HEK293 (cell line): Measurements from ENCODE around the gene CAV2.
A peak's percentile ranks its signal among the peaks of the same experiment; 100 is the strongest.

Experiments
- ELK4 ChIP-seq: IDR thresholded peaks from 2 replicates; pipeline ENCODE4 v1.6.1; 2011; ENCODE audit warnings: mild to moderate bottlenecking, low read depth, low read length, borderline replicate concordance
- GFI1B ChIP-seq: fragments of 450-650 bp; formaldehyde crosslinking; IDR thresholded peaks from 2 replicates; pipeline ENCODE4 v1.5.1; 2016; ENCODE audit warnings: missing biosample characterization, missing genetic modification characterization
- GLI4 ChIP-seq: fragments of 450-650 bp; formaldehyde crosslinking; IDR thresholded peaks from 2 replicates; pipeline ENCODE4 v1.5.1; 2016; ENCODE audit warnings: missing biosample characterization, missing genetic modification characterization
- GLIS2 ChIP-seq: fragments of 450-650 bp; formaldehyde crosslinking; IDR thresholded peaks from 2 replicates; pipeline ENCODE4 v1.5.1; 2016; ENCODE audit warnings: missing biosample characterization, missing genetic modification characterization
- HOXA7 ChIP-seq: sonication (generic); formaldehyde crosslinking; IDR thresholded peaks from 2 replicates; pipeline ENCODE4 v1.8.1; 2022; ENCODE audit warnings: missing genetic modification reagents, borderline replicate concordance
- SCRT1 ChIP-seq: fragments of 450-650 bp; formaldehyde crosslinking; IDR thresholded peaks from 2 replicates; pipeline ENCODE4 v1.5.1; 2016; ENCODE audit warnings: missing biosample characterization, missing genetic modification characterization, borderline replicate concordance
- SCRT2 ChIP-seq: fragments of 450-650 bp; formaldehyde crosslinking; IDR thresholded peaks from 2 replicates; pipeline ENCODE4 v1.5.1; 2016; ENCODE audit warnings: missing biosample characterization, missing genetic modification characterization
- SP2 ChIP-seq: fragments of 450-650 bp; formaldehyde crosslinking; IDR thresholded peaks from 2 replicates; pipeline ENCODE4 v1.5.1; 2016; ENCODE audit warnings: missing biosample characterization, missing genetic modification characterization
- SP7 ChIP-seq: fragments of 450-650 bp; formaldehyde crosslinking; IDR thresholded peaks from 2 replicates; pipeline ENCODE4 v1.5.1; 2016; ENCODE audit warnings: missing biosample characterization, missing genetic modification characterization
- ZBTB11 ChIP-seq: fragments of 450-650 bp; formaldehyde crosslinking; conservative IDR thresholded peaks from 2 replicates; pipeline ENCODE4 v1.5.1; 2016; ENCODE audit warnings: low read depth, missing biosample characterization, missing genetic modification characterization
- ZBTB48 ChIP-seq: fragments of 450-650 bp; formaldehyde crosslinking; IDR thresholded peaks from 2 replicates; pipeline ENCODE4 v1.5.1; 2016; ENCODE audit warnings: missing biosample characterization, missing genetic modification characterization
- ZNF174 ChIP-seq: fragments of 450-650 bp; formaldehyde crosslinking; IDR thresholded peaks from 2 replicates; pipeline ENCODE4 v1.5.0; 2017; ENCODE audit warnings: missing biosample characterization, mild to moderate bottlenecking, missing genetic modification characterization
- ZNF175 ChIP-seq: fragments of 450-650 bp; formaldehyde crosslinking; IDR thresholded peaks from 2 replicates; pipeline ENCODE4 v1.5.1; 2016; ENCODE audit warnings: missing biosample characterization, missing genetic modification characterization
- ZNF23 ChIP-seq: fragments of 450-650 bp; formaldehyde crosslinking; IDR thresholded peaks from 2 replicates; pipeline ENCODE4 v1.5.1; 2016; ENCODE audit warnings: missing biosample characterization, missing genetic modification characterization, borderline replicate concordance
- ZNF24 ChIP-seq: fragments of 450-650 bp; formaldehyde crosslinking; IDR thresholded peaks from 2 replicates; pipeline ENCODE4 v1.5.1; 2016; ENCODE audit warnings: missing biosample characterization, missing genetic modification characterization
- ZNF248 ChIP-seq: fragments of 450-650 bp; formaldehyde crosslinking; IDR thresholded peaks from 2 replicates; pipeline ENCODE4 v1.5.1; 2017; ENCODE audit warnings: missing biosample characterization, missing genetic modification characterization
- ZNF350 ChIP-seq: fragments of 450-650 bp; formaldehyde crosslinking; IDR thresholded peaks from 2 replicates; pipeline ENCODE4 v1.5.0; 2017; ENCODE audit warnings: missing biosample characterization, mild to moderate bottlenecking, missing genetic modification characterization
- ZNF473 ChIP-seq: fragments of 450-650 bp; formaldehyde crosslinking; IDR thresholded peaks from 2 replicates; pipeline ENCODE4 v1.5.1; 2017; ENCODE audit warnings: missing biosample characterization, missing genetic modification characterization
- ZNF549 ChIP-seq: fragments of 450-650 bp; IDR thresholded peaks from 2 replicates; pipeline ENCODE4 v1.5.1; 2018; ENCODE audit warnings: missing biosample characterization, missing genetic modification characterization, mild to moderate bottlenecking, inconsistent platforms, moderate library complexity
- ZNF555 ChIP-seq: fragments of 450-650 bp; formaldehyde crosslinking; conservative IDR thresholded peaks from 2 replicates; pipeline ENCODE4 v1.5.1; 2017; ENCODE audit warnings: missing biosample characterization, mild to moderate bottlenecking, missing genetic modification characterization, inconsistent platforms
- ZNF561 ChIP-seq: fragments of 450-650 bp; IDR thresholded peaks from 2 replicates; pipeline ENCODE4 v1.5.1; 2018; ENCODE audit warnings: missing biosample characterization, missing genetic modification characterization, borderline replicate concordance
- ZNF629 ChIP-seq: fragments of 450-650 bp; formaldehyde crosslinking; IDR thresholded peaks from 2 replicates; pipeline ENCODE4 v1.5.1; 2017; ENCODE audit warnings: missing biosample characterization, missing genetic modification characterization
- ZNF654 ChIP-seq: fragments of 450-650 bp; formaldehyde crosslinking; IDR thresholded peaks from 2 replicates; pipeline ENCODE4 v1.5.1; 2016; ENCODE audit warnings: low read depth, missing biosample characterization, missing genetic modification characterization
- ZNF660 ChIP-seq: fragments of 450-650 bp; IDR thresholded peaks from 2 replicates; pipeline ENCODE4 v1.5.1; 2018; ENCODE audit warnings: missing biosample characterization, mild to moderate bottlenecking, missing genetic modification characterization
- ZNF747 ChIP-seq: fragments of 450-650 bp; formaldehyde crosslinking; IDR thresholded peaks from 2 replicates; pipeline ENCODE4 v1.5.1; 2016; ENCODE audit warnings: missing biosample characterization, missing genetic modification characterization
- ZNF76 ChIP-seq: fragments of 450-650 bp; formaldehyde crosslinking; IDR thresholded peaks from 2 replicates; pipeline ENCODE4; 2016; ENCODE audit warnings: low read depth, missing biosample characterization, missing genetic modification characterization, borderline replicate concordance
- ZNF843 ChIP-seq: fragments of 450-650 bp; formaldehyde crosslinking; IDR thresholded peaks from 2 replicates; pipeline ENCODE4 v1.5.1; 2016; ENCODE audit warnings: missing biosample characterization, missing genetic modification characterization
- ZSCAN16 ChIP-seq: fragments of 450-650 bp; formaldehyde crosslinking; IDR thresholded peaks from 2 replicates; pipeline ENCODE4 v1.5.1; 2016; ENCODE audit warnings: missing biosample characterization, missing genetic modification characterization
- TF ChIP-seq, protein P1 (sequence below): fragments of 450-650 bp; formaldehyde crosslinking; IDR thresholded peaks from 2 replicates; pipeline ENCODE4 v1.5.1; 2016; ENCODE audit warnings: missing biosample characterization, missing genetic modification characterization
- TF ChIP-seq, protein P2 (sequence below): fragments of 450-650 bp; formaldehyde crosslinking; IDR thresholded peaks from 2 replicates; pipeline ENCODE4 v1.5.1; 2016; ENCODE audit warnings: missing biosample characterization, missing genetic modification characterization
- TF ChIP-seq, protein P3 (sequence below): fragments of 450-650 bp; formaldehyde crosslinking; IDR thresholded peaks from 2 replicates; pipeline ENCODE4 v1.5.1; 2016; ENCODE audit warnings: missing biosample characterization, missing genetic modification characterization

CAV2 gene

DNA sequence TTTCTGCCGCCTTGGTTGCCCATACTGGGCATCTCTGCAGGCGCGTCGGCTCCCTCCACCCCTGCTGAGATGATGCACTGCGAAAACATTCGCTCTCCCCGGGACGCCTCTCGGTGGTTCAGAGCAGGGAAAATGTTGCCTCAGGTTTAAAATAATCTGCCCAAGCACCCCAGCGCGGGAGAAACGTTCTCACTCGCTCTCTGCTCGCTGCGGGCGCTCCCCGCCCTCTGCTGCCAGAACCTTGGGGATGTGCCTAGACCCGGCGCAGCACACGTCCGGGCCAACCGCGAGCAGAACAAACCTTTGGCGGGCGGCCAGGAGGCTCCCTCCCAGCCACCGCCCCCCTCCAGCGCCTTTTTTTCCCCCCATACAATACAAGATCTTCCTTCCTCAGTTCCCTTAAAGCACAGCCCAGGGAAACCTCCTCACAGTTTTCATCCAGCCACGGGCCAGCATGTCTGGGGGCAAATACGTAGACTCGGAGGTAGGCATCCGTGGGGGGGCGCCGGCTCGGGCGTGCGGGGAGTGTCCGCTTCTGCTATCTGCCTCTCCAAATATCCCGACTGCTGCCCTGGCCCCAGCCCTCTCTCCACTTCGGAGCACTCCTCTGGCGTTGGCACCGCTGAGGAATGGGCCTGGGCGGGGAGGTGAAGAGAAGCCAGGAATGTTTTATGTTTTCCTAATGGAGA, 25.2 kb downstream of the CAV2 start, which contains the start of gene CAV1 (continued):
- TF ChIP-seq, protein P1, sequence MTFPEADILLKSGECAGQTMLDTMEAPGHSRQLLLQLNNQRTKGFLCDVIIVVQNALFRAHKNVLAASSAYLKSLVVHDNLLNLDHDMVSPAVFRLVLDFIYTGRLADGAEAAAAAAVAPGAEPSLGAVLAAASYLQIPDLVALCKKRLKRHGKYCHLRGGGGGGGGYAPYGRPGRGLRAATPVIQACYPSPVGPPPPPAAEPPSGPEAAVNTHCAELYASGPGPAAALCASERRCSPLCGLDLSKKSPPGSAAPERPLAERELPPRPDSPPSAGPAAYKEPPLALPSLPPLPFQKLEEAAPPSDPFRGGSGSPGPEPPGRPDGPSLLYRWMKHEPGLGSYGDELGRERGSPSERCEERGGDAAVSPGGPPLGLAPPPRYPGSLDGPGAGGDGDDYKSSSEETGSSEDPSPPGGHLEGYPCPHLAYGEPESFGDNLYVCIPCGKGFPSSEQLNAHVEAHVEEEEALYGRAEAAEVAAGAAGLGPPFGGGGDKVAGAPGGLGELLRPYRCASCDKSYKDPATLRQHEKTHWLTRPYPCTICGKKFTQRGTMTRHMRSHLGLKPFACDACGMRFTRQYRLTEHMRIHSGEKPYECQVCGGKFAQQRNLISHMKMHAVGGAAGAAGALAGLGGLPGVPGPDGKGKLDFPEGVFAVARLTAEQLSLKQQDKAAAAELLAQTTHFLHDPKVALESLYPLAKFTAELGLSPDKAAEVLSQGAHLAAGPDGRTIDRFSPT, result no peak
- TF ChIP-seq ZBTB11 (tag by site-specific recombination) (no peak), ZNF473 (tag by site-specific recombination) (no peak), GLI4 (tag by site-specific recombination) (no peak), ZNF555 (no peak), GLIS2 (tag by site-specific recombination) (peak; percentile 90; the same call in 1 of the 2 replicates), ZSCAN16 (tag by site-specific recombination) (no peak), SCRT1 (tag by site-specific recombination) (no peak), ZNF174 (no peak), GFI1B (no peak), SCRT2 (no peak), ZNF350 (tag by site-specific recombination) (no peak), ZNF660 (tag by site-specific recombination) (peak; percentile 93), ZNF843 (peak; percentile 68), ZNF175 (tag by site-specific recombination) (no peak), ZNF23 (tag by site-specific recombination) (no peak), ZNF654 (tag by site-specific recombination) (no peak), ZNF248 (tag by site-specific recombination) (no peak), ZNF24 (tag by site-specific recombination) (0 out of 2 replicates have a peak, but pooled peaks have one; percentile 64), SP2 (peak; percentile 61), ELK4 (no peak), ZNF76 (tag by site-specific recombination) (peak; percentile 82), HOXA7 (CRISPR knock-in tag) (no peak), ZBTB48 (tag by site-specific recombination) (peak; percentile 74), SP7 (tag by site-specific recombination) (peak; percentile 81), ZNF561 (tag by site-specific recombination) (peak; percentile 97), ZNF747 (tag by site-specific recombination) (no peak), ZNF629 (peak; percentile 70), ZNF549 (tag by site-specific recombination) (no peak)
- TF ChIP-seq, protein P2, sequence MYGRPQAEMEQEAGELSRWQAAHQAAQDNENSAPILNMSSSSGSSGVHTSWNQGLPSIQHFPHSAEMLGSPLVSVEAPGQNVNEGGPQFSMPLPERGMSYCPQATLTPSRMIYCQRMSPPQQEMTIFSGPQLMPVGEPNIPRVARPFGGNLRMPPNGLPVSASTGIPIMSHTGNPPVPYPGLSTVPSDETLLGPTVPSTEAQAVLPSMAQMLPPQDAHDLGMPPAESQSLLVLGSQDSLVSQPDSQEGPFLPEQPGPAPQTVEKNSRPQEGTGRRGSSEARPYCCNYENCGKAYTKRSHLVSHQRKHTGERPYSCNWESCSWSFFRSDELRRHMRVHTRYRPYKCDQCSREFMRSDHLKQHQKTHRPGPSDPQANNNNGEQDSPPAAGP, result peak; percentile 49; the same call in 1 of the 2 replicates
- TF ChIP-seq, protein P3, sequence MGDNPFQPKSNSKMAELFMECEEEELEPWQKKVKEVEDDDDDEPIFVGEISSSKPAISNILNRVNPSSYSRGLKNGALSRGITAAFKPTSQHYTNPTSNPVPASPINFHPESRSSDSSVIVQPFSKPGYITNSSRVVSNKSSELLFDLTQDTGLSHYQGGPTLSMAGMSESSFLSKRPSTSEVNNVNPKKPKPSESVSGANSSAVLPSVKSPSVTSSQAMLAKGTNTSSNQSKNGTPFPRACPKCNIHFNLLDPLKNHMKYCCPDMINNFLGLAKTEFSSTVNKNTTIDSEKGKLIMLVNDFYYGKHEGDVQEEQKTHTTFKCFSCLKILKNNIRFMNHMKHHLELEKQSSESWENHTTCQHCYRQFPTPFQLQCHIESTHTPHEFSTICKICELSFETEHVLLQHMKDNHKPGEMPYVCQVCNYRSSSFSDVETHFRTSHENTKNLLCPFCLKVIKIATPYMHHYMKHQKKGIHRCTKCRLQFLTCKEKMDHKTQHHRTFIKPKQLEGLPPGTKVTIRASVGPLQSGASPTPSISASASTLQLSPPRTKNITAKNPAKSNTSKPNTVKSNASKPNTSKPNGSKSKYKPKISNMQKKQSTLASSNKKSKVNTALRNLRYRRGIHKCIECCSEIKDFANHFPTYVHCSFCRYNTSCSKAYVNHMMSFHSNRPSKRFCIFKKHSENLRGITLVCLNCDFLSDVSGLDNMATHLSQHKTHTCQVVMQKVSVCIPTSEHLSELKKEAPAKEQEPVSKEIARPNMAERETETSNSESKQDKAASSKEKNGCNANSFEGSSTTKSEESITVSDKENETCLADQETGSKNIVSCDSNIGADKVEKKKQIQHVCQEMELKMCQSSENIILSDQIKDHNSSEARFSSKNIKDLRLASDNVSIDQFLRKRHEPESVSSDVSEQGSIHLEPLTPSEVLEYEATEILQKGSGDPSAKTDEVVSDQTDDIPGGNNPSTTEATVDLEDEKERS, result no peak
